Measurements from ENCODE around the gene CAT. TPM values are rescaled to one million over a fixed set of nuclear protein-coding genes. Genes with fewer than 3 reads are reported as not detected.

Gene CAT
- total RNA-seq, 5 donors from 2014 or later (not counting 1 experiment from before 2014, with no cell fraction given) = 26.2 to 43.5 (median 37.6) TPM

GRCh38 chr11:34411111-34411510, 27.6 kb upstream of the CAT start:
- H3K4me3 ChIP-seq (ENCODE audit: control insufficient read depth in 1 of 2, extremely low read depth in 1 of 2, low read length in 1 of 2) = no peak overlapping the region
- no peak for DNase-seq
- peaks cover 12 to 43% of the 10 kb centered on the region in 2 donors for H3K27me3 Mint-ChIP-seq
- no peak overlapping the region for H3K27ac Mint-ChIP-seq
- no peaks in the 10 kb centered on the region for H3K4me1 Mint-ChIP-seq
- H3K9me3 Mint-ChIP-seq = peaks cover 10 to 23% (median 15%) of the 10 kb centered on the region in 3 donors
- H3K36me3 Mint-ChIP-seq = peaks cover 12% of the 10 kb centered on the region
- H3K9me3 ChIP-seq = no peaks in the 10 kb centered on the region
- ChIA-PET POLR2A (no interaction called here), CTCF (no interaction called here)
- no peak overlapping the region for H3K4me3 Mint-ChIP-seq
- no peaks in the 10 kb centered on the region for H3K27me3 ChIP-seq (replicated peaks in 1 of 2; ENCODE audit: control insufficient read depth in 2 of 2, extremely low read depth in 1 of 2, insufficient read depth in 2 of 2, low read length in 1 of 2)
- no peak for ATAC-seq (replicated peaks in 1 of 4)
- no peaks in the 10 kb centered on the region for H3K4me1 ChIP-seq (ENCODE audit: control insufficient read depth in 1 of 2, extremely low read depth in 1 of 2, insufficient read depth in 2 of 2, low read length in 2 of 2)
- WGBS (ENCODE audit: insufficient coverage) = no CpG with 5 or more reads among the region's 3 CpGs
- H3K36me3 ChIP-seq (ENCODE audit: control insufficient read depth in 2 of 2, extremely low read depth in 1 of 2, insufficient read depth in 1 of 2, low read length in 1 of 2) = no peaks in the 10 kb centered on the region
- H3K27ac ChIP-seq (ENCODE audit: low read length) = no peak overlapping the region

- Mint-ChIP-seq H3K4me1 (no peaks in the 10 kb centered on the region), H3K9me3 (peaks cover 10 to 23% (median 15%) of the 10 kb centered on the region in 3 donors), H3K36me3 (peaks cover 12% of the 10 kb centered on the region), H3K4me3 (no peak overlapping the region), H3K27ac (no peak overlapping the region), H3K27me3 (peaks cover 6 to 41% of the 10 kb centered on the region in 2 donors)
- ATAC-seq (replicated peaks in 1 of 4) = no peak
- no peaks in the 10 kb centered on the region for H3K9me3 ChIP-seq
- CTCF ChIA-PET = no interaction called here
- no peak for DNase-seq
- H3K36me3 ChIP-seq (ENCODE audit: control insufficient read depth in 2 of 2, extremely low read depth in 1 of 2, insufficient read depth in 1 of 2, low read length in 1 of 2) = no peaks in the 10 kb centered on the region
- H3K4me3 ChIP-seq (ENCODE audit: control insufficient read depth in 1 of 2, extremely low read depth in 1 of 2, low read length in 1 of 2) = no peak overlapping the region
- POLR2A ChIA-PET = no interaction called here
- H3K27ac ChIP-seq (ENCODE audit: low read length) = no peak overlapping the region
- H3K4me1 ChIP-seq (ENCODE audit: control insufficient read depth in 1 of 2, extremely low read depth in 1 of 2, insufficient read depth in 2 of 2, low read length in 2 of 2) = no peaks in the 10 kb centered on the region
- WGBS (ENCODE audit: insufficient coverage) = no CpG with 5 or more reads among the region's 2 CpGs
- no peaks in the 10 kb centered on the region for H3K27me3 ChIP-seq (replicated peaks in 1 of 2; ENCODE audit: control insufficient read depth in 2 of 2, extremely low read depth in 1 of 2, insufficient read depth in 2 of 2, low read length in 1 of 2)
Measured at GRCh38 chr11:34411791-34412190, 26.9 kb upstream of the CAT start.

- Histone ChIP-seq H3K4me3 (ENCODE audit: control insufficient read depth in 1 of 2, extremely low read depth in 1 of 2, low read length in 1 of 2) (no peak overlapping the region), H3K36me3 (ENCODE audit: control insufficient read depth in 2 of 2, extremely low read depth in 1 of 2, insufficient read depth in 1 of 2, low read length in 1 of 2) (no peaks in the 10 kb centered on the region), H3K27ac (ENCODE audit: low read length) (no peak overlapping the region), H3K9me3 (no peaks in the 10 kb centered on the region), H3K4me1 (ENCODE audit: control insufficient read depth in 1 of 2, extremely low read depth in 1 of 2, insufficient read depth in 2 of 2, low read length in 2 of 2) (no peaks in the 10 kb centered on the region), H3K27me3 (replicated peaks in 1 of 2; ENCODE audit: control insufficient read depth in 2 of 2, extremely low read depth in 1 of 2, insufficient read depth in 2 of 2, low read length in 1 of 2) (no peaks in the 10 kb centered on the region)
- H3K9me3 Mint-ChIP-seq = peaks cover 10 to 23% (median 15%) of the 10 kb centered on the region in 3 donors
- POLR2A ChIA-PET = interaction anchor here in 1 of 2 donors (0.5 kb wide), 1 partner anchor 617 kb away, joined by 3 read pairs; no protein-coding TSS in a partner anchor
- DNase-seq (no peak), ATAC-seq (replicated peaks in 1 of 4) (no peak)
- no peak overlapping the region for H3K27ac Mint-ChIP-seq
- no peaks in the 10 kb centered on the region for H3K4me1 Mint-ChIP-seq
- no peak overlapping the region for H3K4me3 Mint-ChIP-seq
- H3K36me3 Mint-ChIP-seq = peaks cover 12% of the 10 kb centered on the region
- CTCF ChIA-PET = no interaction called here
- no CpG with 5 or more reads among the region's 1 CpG for WGBS (ENCODE audit: insufficient coverage)
- H3K27me3 Mint-ChIP-seq = peaks cover 6 to 39% of the 10 kb centered on the region in 2 donors
Measured at GRCh38 chr11:34413263-34413662, 25.5 kb upstream of the CAT start.

- H3K9me3 Mint-ChIP-seq = peaks cover 10 to 23% (median 15%) of the 10 kb centered on the region in 3 donors
- Histone ChIP-seq H3K9me3 (no peaks in the 10 kb centered on the region), H3K27ac (ENCODE audit: low read length) (no peak overlapping the region), H3K36me3 (ENCODE audit: control insufficient read depth in 2 of 2, extremely low read depth in 1 of 2, insufficient read depth in 1 of 2, low read length in 1 of 2) (no peaks in the 10 kb centered on the region), H3K4me1 (ENCODE audit: control insufficient read depth in 1 of 2, extremely low read depth in 1 of 2, insufficient read depth in 2 of 2, low read length in 2 of 2) (no peaks in the 10 kb centered on the region), H3K4me3 (ENCODE audit: control insufficient read depth in 1 of 2, extremely low read depth in 1 of 2, low read length in 1 of 2) (no peak overlapping the region), H3K27me3 (replicated peaks in 1 of 2; ENCODE audit: control insufficient read depth in 2 of 2, extremely low read depth in 1 of 2, insufficient read depth in 2 of 2, low read length in 1 of 2) (no peaks in the 10 kb centered on the region)
- ChIA-PET POLR2A (no interaction called here), CTCF (interaction anchor here in 1 of 2 donors (0.7 kb wide), 1 partner anchor 104 kb away, joined by 3 read pairs; no protein-coding TSS in a partner anchor)
- H3K27me3 Mint-ChIP-seq = peaks cover 10 to 24% of the 10 kb centered on the region in 2 donors
- ATAC-seq (replicated peaks in 1 of 4) (no peak), DNase-seq (no peak)
- WGBS (ENCODE audit: insufficient coverage) = 90% methylated on average over 2 of the region's 4 CpGs
- peaks cover 12% of the 10 kb centered on the region for H3K36me3 Mint-ChIP-seq
- H3K4me1 Mint-ChIP-seq = no peaks in the 10 kb centered on the region
- no peak overlapping the region for H3K4me3 Mint-ChIP-seq
- no peak overlapping the region for H3K27ac Mint-ChIP-seq
Measured at GRCh38 chr11:34415538-34415937, 23.2 kb upstream of the CAT start.

GRCh38 chr11:34416088-34416487, 22.6 kb upstream of the CAT start:
- no peak overlapping the region for H3K4me3 Mint-ChIP-seq
- DNase-seq (no peak), ATAC-seq (replicated peaks in 1 of 4) (no peak)
- Histone ChIP-seq H3K4me3 (ENCODE audit: control insufficient read depth in 1 of 2, extremely low read depth in 1 of 2, low read length in 1 of 2) (no peak overlapping the region), H3K4me1 (ENCODE audit: control insufficient read depth in 1 of 2, extremely low read depth in 1 of 2, insufficient read depth in 2 of 2, low read length in 2 of 2) (no peaks in the 10 kb centered on the region), H3K27ac (ENCODE audit: low read length) (no peak overlapping the region), H3K36me3 (ENCODE audit: control insufficient read depth in 2 of 2, extremely low read depth in 1 of 2, insufficient read depth in 1 of 2, low read length in 1 of 2) (no peaks in the 10 kb centered on the region), H3K27me3 (replicated peaks in 1 of 2; ENCODE audit: control insufficient read depth in 2 of 2, extremely low read depth in 1 of 2, insufficient read depth in 2 of 2, low read length in 1 of 2) (no peaks in the 10 kb centered on the region), H3K9me3 (no peaks in the 10 kb centered on the region)
- no peak overlapping the region for H3K27ac Mint-ChIP-seq
- H3K9me3 Mint-ChIP-seq = peaks cover 10 to 23% (median 15%) of the 10 kb centered on the region in 3 donors
- ChIA-PET CTCF (interaction anchor here in 1 of 2 donors (0.7 kb wide), 1 partner anchor 104 kb away, joined by 3 read pairs; no protein-coding TSS in a partner anchor), POLR2A (no interaction called here)
- no peaks in the 10 kb centered on the region for H3K4me1 Mint-ChIP-seq
- peaks cover 12% of the 10 kb centered on the region for H3K36me3 Mint-ChIP-seq
- H3K27me3 Mint-ChIP-seq = peaks cover 15 to 24% of the 10 kb centered on the region in 2 donors
- no CpG with 5 or more reads among the region's 1 CpG for WGBS (ENCODE audit: insufficient coverage)

GRCh38 chr11:34416766-34417165, 22.0 kb upstream of the CAT start:
- H3K4me1 ChIP-seq (ENCODE audit: control insufficient read depth in 1 of 2, extremely low read depth in 1 of 2, insufficient read depth in 2 of 2, low read length in 2 of 2) = no peaks in the 10 kb centered on the region
- no peaks in the 10 kb centered on the region for H3K36me3 ChIP-seq (ENCODE audit: control insufficient read depth in 2 of 2, extremely low read depth in 1 of 2, insufficient read depth in 1 of 2, low read length in 1 of 2)
- H3K4me3 ChIP-seq (ENCODE audit: control insufficient read depth in 1 of 2, extremely low read depth in 1 of 2, low read length in 1 of 2) = no peak overlapping the region
- DNase-seq (no peak), ATAC-seq (replicated peaks in 1 of 4) (no peak)
- H3K36me3 Mint-ChIP-seq = peaks cover 12% of the 10 kb centered on the region
- H3K27ac ChIP-seq (ENCODE audit: low read length) = no peak overlapping the region
- peaks cover 17 to 24% of the 10 kb centered on the region in 2 donors for H3K27me3 Mint-ChIP-seq
- H3K9me3 ChIP-seq = no peaks in the 10 kb centered on the region
- no peak overlapping the region for H3K27ac Mint-ChIP-seq
- H3K4me1 Mint-ChIP-seq = no peaks in the 10 kb centered on the region
- H3K9me3 Mint-ChIP-seq = peaks cover 10 to 23% (median 15%) of the 10 kb centered on the region in 3 donors
- no peak overlapping the region for H3K4me3 Mint-ChIP-seq
- ChIA-PET CTCF (no interaction called here), POLR2A (no interaction called here)
- no peaks in the 10 kb centered on the region for H3K27me3 ChIP-seq (replicated peaks in 1 of 2; ENCODE audit: control insufficient read depth in 2 of 2, extremely low read depth in 1 of 2, insufficient read depth in 2 of 2, low read length in 1 of 2)
- 90% methylated on average over 1 of the region's 3 CpGs for WGBS (ENCODE audit: insufficient coverage)
